ENCODE results near the gene SAP30L. TPM values are rescaled to one million over a fixed set of nuclear protein-coding genes. Genes with fewer than 3 reads are reported as not detected.

SAP30L gene
- 24.5 and 36.7 TPM in 2 replicates for total RNA-seq (2014; rRNA removed; shearing (Covaris generic))

DNA sequence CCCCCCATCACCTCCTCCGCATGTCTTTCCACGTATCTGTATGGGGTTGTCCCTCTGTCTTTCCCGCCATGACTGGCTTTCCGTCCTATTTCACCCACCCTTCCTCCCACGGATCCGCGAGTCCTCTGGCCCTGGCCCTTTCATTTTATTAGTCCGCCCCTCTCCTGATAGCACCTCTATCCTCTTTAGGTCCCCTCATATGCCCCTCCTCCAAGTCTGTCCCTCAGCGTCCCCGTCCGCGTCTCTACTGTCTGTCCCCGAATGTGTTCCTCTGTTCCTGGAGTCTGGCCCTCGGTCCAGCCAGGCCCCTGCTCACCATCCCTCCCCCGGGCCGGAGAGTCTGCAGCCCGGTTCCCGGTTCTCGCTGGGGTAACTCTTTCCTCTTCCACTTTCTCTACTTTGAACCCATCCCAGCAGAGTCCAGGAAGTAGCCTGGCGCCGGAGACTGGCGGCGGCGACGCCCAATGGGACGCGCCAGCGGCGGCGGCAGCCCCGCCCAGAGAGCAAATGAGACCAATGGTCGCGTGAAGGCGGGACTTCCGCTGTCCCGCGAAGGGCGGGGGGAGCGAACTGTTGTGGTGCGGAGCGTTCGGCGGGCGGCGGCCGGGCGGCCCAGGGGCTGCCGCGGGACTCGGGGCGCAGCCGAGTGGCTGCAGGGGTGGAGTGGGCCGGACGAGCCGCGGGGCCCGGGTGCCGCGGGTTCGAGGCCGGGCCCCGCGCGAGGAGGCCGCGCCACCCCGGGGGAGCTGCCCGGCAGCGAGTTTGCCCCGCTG, at the start of gene SAP30L:
SAP30L (plus strand) TSS at position 576 of the 773 bp plus-strand sequence. CDS start 608 bp downstream, outside the sequence.
- peak; percentile 96 to 99 for DNase-seq (ENCODE audit: low read depth in 1 of 2, low spot score in 2 of 2)

GRCh38 chr5:154396128-154396527, 49.7 kb upstream of the SAP30L start:
- no peaks in the 10 kb centered on the region for H3K27me3 ChIP-seq (replicated peaks)
- DNase-seq (ENCODE audit: low read depth in 1 of 2, low spot score in 2 of 2): no peak
- H3K4me1 ChIP-seq (replicated peaks): no peaks in the 10 kb centered on the region; the same call in 1 of the 2 replicates
- H3K9me3 ChIP-seq (replicated peaks): no peaks in the 10 kb centered on the region
- peaks cover 42% of the 10 kb centered on the region for H3K36me3 ChIP-seq
- no peak overlapping the region for H3K27ac ChIP-seq
- no peak overlapping the region for H3K4me3 ChIP-seq

More for the DNA sequence above, at the start of gene SAP30L:
- Histone ChIP-seq H3K4me1 (replicated peaks) (peaks cover 25% of the 10 kb centered on the region), H3K9me3 (replicated peaks) (no peaks in the 10 kb centered on the region; the same call in 1 of the 2 replicates), H3K27me3 (replicated peaks) (no peaks in the 10 kb centered on the region), H3K4me3 (peak within 1 kb of the TSS; percentile 85), H3K27ac (peak within 1 kb of the TSS; percentile 37; the same call in 1 of the 2 replicates), H3K36me3 (peaks cover 36% of the 10 kb centered on the region)

DNA sequence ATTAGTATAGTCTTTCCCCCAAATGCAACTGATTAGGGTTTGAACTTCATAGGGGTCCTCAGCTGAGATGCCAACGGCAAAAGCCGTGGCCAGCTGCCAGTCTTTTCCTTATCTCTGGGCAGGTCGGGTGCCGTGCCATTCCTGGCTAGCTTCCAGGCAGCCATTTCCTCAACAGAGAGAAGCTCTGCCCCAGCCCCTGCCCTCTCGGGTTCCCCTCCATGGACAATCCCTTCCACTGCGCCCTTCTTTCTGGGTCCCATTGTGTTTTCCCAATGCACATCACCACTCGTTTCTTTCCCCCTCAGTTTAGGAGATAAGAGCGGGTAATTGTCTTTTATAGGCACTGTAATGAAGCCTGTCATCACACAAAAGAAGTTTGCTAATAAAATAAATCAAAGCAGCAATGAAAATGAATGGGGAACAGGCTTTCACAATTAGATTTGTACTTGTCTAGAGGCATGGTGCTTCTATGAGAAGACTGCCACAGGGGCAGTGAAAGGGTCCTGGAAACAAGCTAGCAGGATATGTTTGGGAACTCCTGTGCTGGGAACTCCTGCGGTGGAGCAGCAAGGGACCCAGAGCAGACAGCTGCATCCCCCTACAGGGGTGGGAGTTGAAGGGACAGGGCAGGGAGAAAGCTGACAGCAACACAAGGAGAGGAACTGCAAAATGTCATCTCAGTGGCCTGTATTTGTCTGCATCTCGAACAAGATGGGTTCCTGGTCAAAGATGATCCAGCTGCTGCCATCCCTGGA, 48.0 kb upstream of the SAP30L start:
- Histone ChIP-seq H3K27ac (no peak overlapping the region), H3K9me3 (replicated peaks) (no peaks in the 10 kb centered on the region), H3K36me3 (peaks cover 26% of the 10 kb centered on the region; the same call in 1 of the 2 replicates), H3K4me1 (replicated peaks) (no peaks in the 10 kb centered on the region), H3K4me3 (no peak overlapping the region), H3K27me3 (replicated peaks) (no peaks in the 10 kb centered on the region)
- DNase-seq (ENCODE audit: low read depth in 1 of 2, low spot score in 2 of 2): no peak

- H3K4me3 ChIP-seq: no peak overlapping the region
- peaks cover 12% of the 10 kb centered on the region for H3K4me1 ChIP-seq (replicated peaks)
- H3K36me3 ChIP-seq: peaks cover 20% of the 10 kb centered on the region
- no peaks in the 10 kb centered on the region for H3K9me3 ChIP-seq (replicated peaks)
- DNase-seq (ENCODE audit: low read depth in 1 of 2, low spot score in 2 of 2): no peak
- no peak overlapping the region for H3K27ac ChIP-seq
- no peaks in the 10 kb centered on the region for H3K27me3 ChIP-seq (replicated peaks)
Observed at GRCh38 chr5:154400678-154401077, 45.1 kb upstream of the SAP30L start.

DNA sequence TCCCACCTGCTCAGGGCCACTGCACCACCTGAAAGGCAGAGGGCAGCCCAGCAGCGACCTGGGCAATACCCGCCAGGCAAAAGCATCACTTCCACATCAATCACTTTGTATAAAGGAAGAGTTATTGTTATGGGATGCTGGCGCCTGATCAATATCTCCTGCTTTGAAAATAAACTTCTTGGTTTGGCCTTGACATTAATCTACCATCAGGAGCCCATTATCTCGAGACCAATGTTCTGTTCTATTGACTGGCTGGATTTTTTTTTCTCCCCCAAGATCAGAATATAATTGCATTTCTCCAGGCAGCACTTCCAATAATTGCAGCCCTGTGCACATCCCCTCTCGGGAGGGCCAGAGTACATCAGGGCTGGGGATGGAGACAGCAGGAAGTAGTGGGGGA, 44.4 kb upstream of the SAP30L start:
- H3K9me3 ChIP-seq (replicated peaks): no peaks in the 10 kb centered on the region
- no peak for DNase-seq (ENCODE audit: low read depth in 1 of 2, low spot score in 2 of 2)

DNA sequence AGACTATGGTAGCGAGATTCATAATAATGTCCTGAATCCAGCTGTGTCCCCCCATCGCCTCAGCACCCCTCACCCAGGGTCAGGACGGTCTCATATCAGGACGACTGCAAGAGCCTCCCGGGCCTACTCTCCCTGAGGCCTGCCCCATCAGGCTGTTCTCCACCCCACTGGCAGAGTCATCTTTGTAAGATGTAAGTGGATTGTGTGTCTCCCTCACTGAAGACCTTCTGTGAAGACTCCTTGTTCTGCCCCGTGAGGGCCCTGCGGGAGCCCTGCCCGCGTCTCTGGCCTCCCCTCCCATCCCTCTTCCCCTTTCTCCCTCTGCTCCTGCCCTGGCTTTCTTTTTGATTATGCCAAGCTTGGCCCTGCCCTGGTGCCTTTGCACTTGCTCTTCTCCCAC, 43.9 kb upstream of the SAP30L start:
- H3K27me3 ChIP-seq (replicated peaks): no peaks in the 10 kb centered on the region
- no peak for DNase-seq (ENCODE audit: low read depth in 1 of 2, low spot score in 2 of 2)
- H3K9me3 ChIP-seq (replicated peaks): no peaks in the 10 kb centered on the region
- H3K4me3 ChIP-seq: no peak overlapping the region
- H3K4me1 ChIP-seq (replicated peaks): peaks cover 21% of the 10 kb centered on the region
- peaks cover 17% of the 10 kb centered on the region for H3K36me3 ChIP-seq
- H3K27ac ChIP-seq: no peak overlapping the region

More for the DNA sequence above, 44.4 kb upstream of the SAP30L start:
- Histone ChIP-seq H3K4me3 (no peak overlapping the region), H3K36me3 (peaks cover 17% of the 10 kb centered on the region), H3K4me1 (replicated peaks) (peaks cover 18% of the 10 kb centered on the region), H3K27me3 (replicated peaks) (no peaks in the 10 kb centered on the region), H3K27ac (no peak overlapping the region)

DNA sequence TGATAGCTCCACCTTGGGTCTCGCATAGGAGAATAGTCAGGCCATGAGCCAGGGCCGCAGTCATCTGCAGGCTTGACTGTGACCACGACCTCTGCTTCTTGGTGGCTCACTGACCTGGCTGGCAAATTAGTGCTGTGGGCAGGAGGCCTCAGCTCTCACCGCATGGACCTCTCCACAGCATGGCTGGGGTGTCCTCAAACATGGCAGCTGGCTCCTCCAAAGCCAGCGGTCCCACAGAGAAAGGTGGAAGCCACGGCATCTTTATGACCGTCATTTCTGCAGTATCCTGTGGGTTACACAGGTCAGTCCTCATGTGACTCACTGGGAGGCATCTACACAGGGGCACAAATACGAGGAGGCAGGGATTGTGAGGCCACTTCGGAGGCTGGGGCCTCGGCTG, 43.2 kb upstream of the SAP30L start:
- DNase-seq (ENCODE audit: low read depth in 1 of 2, low spot score in 2 of 2): no peak
- Histone ChIP-seq H3K9me3 (replicated peaks) (no peaks in the 10 kb centered on the region), H3K27ac (no peak overlapping the region), H3K4me3 (no peak overlapping the region), H3K27me3 (replicated peaks) (no peaks in the 10 kb centered on the region), H3K36me3 (peaks cover 14% of the 10 kb centered on the region), H3K4me1 (replicated peaks) (peaks cover 21% of the 10 kb centered on the region)

- Histone ChIP-seq H3K9me3 (replicated peaks) (no peaks in the 10 kb centered on the region), H3K4me3 (no peak overlapping the region), H3K36me3 (peaks cover 12% of the 10 kb centered on the region), H3K27ac (no peak overlapping the region), H3K27me3 (replicated peaks) (no peaks in the 10 kb centered on the region), H3K4me1 (replicated peaks) (peaks cover 21% of the 10 kb centered on the region)
- no peak for DNase-seq (ENCODE audit: low read depth in 1 of 2, low spot score in 2 of 2)
Observed at GRCh38 chr5:154403234-154403633, 42.6 kb upstream of the SAP30L start.

DNA sequence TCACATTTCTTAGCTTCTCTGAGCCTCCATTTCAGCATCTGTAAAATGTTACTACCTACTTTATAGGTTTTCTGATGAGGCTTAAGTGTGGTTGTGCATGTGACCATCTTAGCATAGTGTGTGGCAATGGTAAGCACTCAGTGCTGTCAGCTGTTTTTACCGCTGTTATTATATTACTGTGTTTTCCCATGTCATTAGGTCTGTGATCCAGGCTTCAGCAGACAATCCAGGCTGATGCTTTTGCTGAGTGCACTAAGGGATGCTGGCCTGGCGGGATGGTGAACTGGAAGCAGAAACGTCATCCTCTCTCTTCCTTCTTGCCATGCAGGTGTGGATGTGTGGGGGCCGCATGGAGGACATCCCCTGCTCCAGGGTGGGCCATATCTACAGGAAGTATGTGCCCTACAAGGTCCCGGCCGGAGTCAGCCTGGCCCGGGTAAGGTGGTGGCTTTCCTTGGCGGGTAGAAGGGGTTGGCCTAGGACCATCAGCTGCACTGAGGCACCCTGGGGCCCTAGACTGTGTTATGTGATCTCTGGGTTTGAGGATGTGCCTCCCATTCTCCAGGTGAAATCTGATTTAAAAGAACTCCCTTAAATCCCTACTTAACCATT, 41.9 kb upstream of the SAP30L start:
- Histone ChIP-seq H3K9me3 (replicated peaks) (no peaks in the 10 kb centered on the region), H3K36me3 (peaks cover 10% of the 10 kb centered on the region), H3K4me1 (replicated peaks) (peaks cover 21% of the 10 kb centered on the region), H3K27me3 (replicated peaks) (no peaks in the 10 kb centered on the region), H3K27ac (no peak overlapping the region), H3K4me3 (no peak overlapping the region)
- DNase-seq (ENCODE audit: low read depth in 1 of 2, low spot score in 2 of 2): peak in 1 of 2 experiments; percentile 43

DNA sequence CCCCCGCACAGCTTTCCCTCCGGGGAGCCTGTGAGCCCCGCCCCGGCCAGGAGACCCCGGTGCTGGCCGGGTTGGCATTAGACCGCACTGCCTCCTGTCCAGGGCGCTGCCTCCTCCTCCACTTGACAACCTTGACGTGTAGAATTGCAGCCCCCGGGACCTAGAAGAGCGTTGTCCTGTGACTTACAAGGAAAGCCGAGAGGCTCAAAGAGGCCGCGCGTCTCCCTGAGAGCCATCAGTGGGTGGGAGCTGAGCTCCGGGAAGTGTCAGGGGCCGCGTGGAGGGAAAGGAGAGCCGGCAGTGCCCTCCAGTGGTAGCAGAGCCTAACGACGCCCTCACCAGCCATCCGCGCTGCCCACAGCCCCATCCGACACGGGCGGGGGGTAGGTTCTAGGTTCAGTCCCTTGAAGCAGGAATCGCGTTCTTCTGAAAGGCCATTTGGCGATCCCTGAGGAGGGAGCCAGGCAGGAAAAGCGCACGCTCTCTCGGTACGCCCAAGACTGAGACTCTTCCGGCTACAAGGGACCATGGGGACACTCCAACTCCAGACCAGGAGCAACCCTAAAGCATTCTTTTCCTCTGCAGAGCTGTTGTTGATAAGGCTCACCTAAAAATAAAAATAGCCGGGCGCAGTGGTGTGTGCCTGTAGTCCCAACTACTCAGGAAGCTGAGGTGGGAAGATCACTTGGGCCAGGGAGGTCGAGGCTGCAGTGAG, 40.6 kb upstream of the SAP30L start:
- H3K9me3 ChIP-seq (replicated peaks): no peaks in the 10 kb centered on the region
- no peak overlapping the region for H3K27ac ChIP-seq
- DNase-seq (ENCODE audit: low read depth in 1 of 2, low spot score in 2 of 2): peak; percentile 84 to 92
- peaks cover 14% of the 10 kb centered on the region for H3K36me3 ChIP-seq
- no peaks in the 10 kb centered on the region for H3K27me3 ChIP-seq (replicated peaks)
- peaks cover 21% of the 10 kb centered on the region for H3K4me1 ChIP-seq (replicated peaks)
- H3K4me3 ChIP-seq: no peak overlapping the region

DNA sequence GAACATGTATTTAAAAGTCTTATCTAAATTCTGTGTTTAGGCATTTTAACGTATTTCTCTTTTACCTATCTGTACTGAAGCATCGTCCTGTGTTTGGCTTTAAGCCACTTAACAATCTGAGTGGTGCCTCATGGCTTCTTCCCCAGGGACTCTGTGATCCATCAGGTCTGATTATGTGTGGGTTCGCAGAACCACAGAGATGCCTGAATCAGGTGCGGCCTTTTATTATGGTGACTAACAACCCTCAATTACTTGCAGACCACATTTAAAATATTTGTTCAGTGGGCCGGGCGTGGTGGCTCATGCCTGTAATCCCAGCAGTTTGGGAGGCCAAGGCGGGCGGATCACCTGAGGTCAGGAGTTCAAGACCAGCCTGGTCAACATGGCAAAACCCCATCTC, 39.6 kb upstream of the SAP30L start:
- Histone ChIP-seq H3K27ac (no peak overlapping the region), H3K4me3 (no peak overlapping the region), H3K36me3 (peaks cover 24% of the 10 kb centered on the region), H3K9me3 (replicated peaks) (no peaks in the 10 kb centered on the region), H3K27me3 (replicated peaks) (no peaks in the 10 kb centered on the region), H3K4me1 (replicated peaks) (peaks cover 21% of the 10 kb centered on the region)
- DNase-seq (ENCODE audit: low read depth in 1 of 2, low spot score in 2 of 2): peak; percentile 48 to 72

GRCh38 chr5:154406826-154407225, 39.0 kb upstream of the SAP30L start:
- Histone ChIP-seq H3K27me3 (replicated peaks) (no peaks in the 10 kb centered on the region), H3K36me3 (peaks cover 30% of the 10 kb centered on the region), H3K4me1 (replicated peaks) (peaks cover 21% of the 10 kb centered on the region), H3K27ac (no peak overlapping the region), H3K4me3 (no peak overlapping the region), H3K9me3 (replicated peaks) (no peaks in the 10 kb centered on the region)
- DNase-seq (ENCODE audit: low read depth in 1 of 2, low spot score in 2 of 2): no peak

- DNase-seq (ENCODE audit: low read depth in 1 of 2, low spot score in 2 of 2): no peak
- H3K4me3 ChIP-seq: no peak overlapping the region
- H3K4me1 ChIP-seq (replicated peaks): peaks cover 21% of the 10 kb centered on the region
- no peak overlapping the region for H3K27ac ChIP-seq
- H3K9me3 ChIP-seq (replicated peaks): no peaks in the 10 kb centered on the region
- H3K27me3 ChIP-seq (replicated peaks): no peaks in the 10 kb centered on the region
- H3K36me3 ChIP-seq: peaks cover 47% of the 10 kb centered on the region
Observed at GRCh38 chr5:154408811-154409210, 37.0 kb upstream of the SAP30L start.

All from SJSA1 (cell line).